ENCODE measurements around the gene GSX1. TPM values are rescaled to one million over a fixed set of nuclear protein-coding genes. Genes with fewer than 3 reads are reported as not detected.
"Not testable (repeated sequence)": the region's sequence is repeated elsewhere in the genome, so short reads cannot be mapped to it uniquely, and the experiment has no call there.

GSX1 gene
- total RNA-seq (2014; rRNA removed) = not detected in 2 replicates
- polyA plus RNA-seq (2012) = not detected

- DNase-seq (ENCODE audit: low read depth) = peak; percentile 46
Measured at GRCh38 chr13:27792393-27793218, at the start of gene GSX1. GSX1 (plus strand) TSS chr13:27792483; CDS start chr13:27792691, 208 bp downstream.

GRCh38 chr13:27744801-27745200 is 47.5 kb upstream of the GSX1 start:
- no peak for DNase-seq (ENCODE audit: low read depth)

GRCh38 chr13:27745301-27745700 is 47.0 kb upstream of the GSX1 start:
- no peak for DNase-seq (ENCODE audit: low read depth)

GRCh38 chr13:27748143-27748542 is 44.1 kb upstream of the GSX1 start:
- DNase-seq (ENCODE audit: low read depth) = not testable (repeated sequence)

GRCh38 chr13:27751953-27752532 is 40.2 kb upstream of the GSX1 start:
- DNase-seq (ENCODE audit: low read depth) = no peak

- no peak for DNase-seq (ENCODE audit: low read depth)
Measured at GRCh38 chr13:27765650-27766049, 26.6 kb upstream of the GSX1 start.

GRCh38 chr13:27770809-27771208 is 21.5 kb upstream of the GSX1 start:
- peak; percentile 11 for DNase-seq (ENCODE audit: low read depth)

GRCh38 chr13:27772651-27773425 is 19.4 kb upstream of the GSX1 start:
- DNase-seq (ENCODE audit: low read depth) = peak; percentile 31

- no peak for DNase-seq (ENCODE audit: low read depth)
Measured at GRCh38 chr13:27774169-27774568, 18.1 kb upstream of the GSX1 start.

GRCh38 chr13:27774651-27775050 is 17.6 kb upstream of the GSX1 start:
- DNase-seq (ENCODE audit: low read depth) = no peak

- DNase-seq (ENCODE audit: low read depth) = peak; percentile 19
Measured at GRCh38 chr13:27775943-27776342, 16.3 kb upstream of the GSX1 start.

- no peak for DNase-seq (ENCODE audit: low read depth)
Measured at GRCh38 chr13:27782151-27782550, 10.1 kb upstream of the GSX1 start.

- no peak for DNase-seq (ENCODE audit: low read depth)
Measured at GRCh38 chr13:27783111-27783510, 9.2 kb upstream of the GSX1 start.

GRCh38 chr13:27788271-27788670 is 4.0 kb upstream of the GSX1 start:
- DNase-seq (ENCODE audit: low read depth) = no peak

- DNase-seq (ENCODE audit: low read depth) = no peak
Measured at GRCh38 chr13:27789153-27789494, 3.2 kb upstream of the GSX1 start.

GRCh38 chr13:27789495-27790303 is 2.6 kb upstream of the GSX1 start:
- DNase-seq (ENCODE audit: low read depth) = no peak

- DNase-seq (ENCODE audit: low read depth) = no peak
Measured at GRCh38 chr13:27790523-27790922, 1.8 kb upstream of the GSX1 start.

- DNase-seq (ENCODE audit: low read depth) = no peak
Measured at GRCh38 chr13:27791146-27791900, 960 bp upstream of the GSX1 start.

GRCh38 chr13:27791901-27792392 is 336 bp upstream of the GSX1 start:
- DNase-seq (ENCODE audit: low read depth) = no peak

- no peak for DNase-seq (ENCODE audit: low read depth)
Measured at GRCh38 chr13:27793507-27794367, 1.5 kb downstream of the GSX1 start.

All from LHCN-M2 (cell line).